Adrenal gland (tissue), 5 donors: ENCODE data around the gene RAX.

Experiments
- CTCF ChIP-seq, 6 experiments: fragments of 450-650 bp in 4 of 6; fragments of 200-600 bp in 2 of 6; sonication (generic) in 1 of 6; IDR thresholded peaks; 1 replicate in 5 of 6; 2 replicates in 1 of 6; pipeline versions ENCODE4 v1.5.1 to v1.8.0; 2016 to 2021; ENCODE audit warnings: antibody characterized with exemption in 6 of 6, mild to moderate bottlenecking in 2 of 6, moderate library complexity in 1 of 6
- POLR2A ChIP-seq, 2 donors: fragments of 450-650 bp; IDR thresholded peaks; one replicate each; pipeline ENCODE4 v1.6.1; 2017; ENCODE audit warnings: antibody characterized with exemption in 2 of 2, mild to moderate bottlenecking in 2 of 2, moderate library complexity in 1 of 2
- donor health status: DM: no; HTN: no; CAD: no.

- TF ChIP-seq POLR2A (IDR thresholded peaks at IDR 0.05): no peak
- no peak for TF ChIP-seq CTCF (IDR thresholded peaks at IDR 0.05)
Observed at GRCh38 chr18:59303656-59304195, 30.5 kb upstream of the RAX start.
